ENCODE results near the gene PCDHA4.
"Not testable (repeated sequence)": the region's sequence is repeated elsewhere in the genome, so short reads cannot be mapped to it uniquely, and the experiment has no call there.

DNA sequence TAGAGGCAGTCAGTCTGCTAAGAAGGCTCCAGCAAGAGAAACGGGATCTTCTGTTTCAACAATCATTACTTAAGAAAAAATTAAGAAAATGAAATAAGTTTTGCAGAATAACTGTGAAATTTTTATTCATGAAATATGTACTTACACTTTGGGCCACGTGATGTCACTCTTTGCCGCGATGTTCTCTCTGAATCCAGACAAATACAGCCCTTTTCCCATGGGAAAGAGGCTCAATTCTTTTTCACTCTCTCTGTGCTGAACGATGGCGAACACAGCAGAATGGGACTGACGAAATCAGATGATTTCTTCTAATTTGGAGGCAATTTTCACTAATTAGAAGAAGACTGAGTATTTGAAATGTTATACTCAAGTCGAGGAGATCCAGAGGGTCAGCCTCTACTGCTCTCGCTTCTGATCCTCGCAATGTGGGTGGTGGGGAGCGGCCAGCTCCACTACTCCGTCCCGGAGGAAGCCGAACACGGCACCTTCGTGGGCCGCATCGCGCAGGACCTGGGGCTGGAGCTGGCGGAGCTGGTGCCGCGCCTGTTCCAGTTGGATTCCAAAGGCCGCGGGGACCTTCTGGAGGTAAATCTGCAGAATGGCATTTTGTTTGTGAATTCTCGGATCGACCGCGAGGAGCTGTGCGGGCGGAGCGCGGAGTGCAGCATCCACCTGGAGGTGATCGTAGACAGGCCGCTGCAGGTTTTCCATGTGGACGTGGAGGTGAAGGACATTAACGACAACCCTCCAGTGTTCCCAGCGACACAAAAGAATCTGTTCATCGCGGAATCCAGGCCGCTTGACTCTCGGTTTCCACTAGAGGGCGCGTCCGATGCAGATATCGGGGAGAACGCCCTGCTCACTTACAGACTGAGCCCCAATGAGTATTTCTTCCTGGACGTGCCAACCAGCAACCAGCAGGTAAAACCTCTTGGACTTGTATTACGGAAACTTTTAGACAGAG is 41.6 kb downstream of the PCDHA4 start, which contains the start of gene PCDHA9:
- not testable (repeated sequence) for TF ChIP-seq POLR2A, POLR2AphosphoS5 (IDR thresholded peaks at IDR 0.05)
- TF ChIP-seq, protein P1, sequence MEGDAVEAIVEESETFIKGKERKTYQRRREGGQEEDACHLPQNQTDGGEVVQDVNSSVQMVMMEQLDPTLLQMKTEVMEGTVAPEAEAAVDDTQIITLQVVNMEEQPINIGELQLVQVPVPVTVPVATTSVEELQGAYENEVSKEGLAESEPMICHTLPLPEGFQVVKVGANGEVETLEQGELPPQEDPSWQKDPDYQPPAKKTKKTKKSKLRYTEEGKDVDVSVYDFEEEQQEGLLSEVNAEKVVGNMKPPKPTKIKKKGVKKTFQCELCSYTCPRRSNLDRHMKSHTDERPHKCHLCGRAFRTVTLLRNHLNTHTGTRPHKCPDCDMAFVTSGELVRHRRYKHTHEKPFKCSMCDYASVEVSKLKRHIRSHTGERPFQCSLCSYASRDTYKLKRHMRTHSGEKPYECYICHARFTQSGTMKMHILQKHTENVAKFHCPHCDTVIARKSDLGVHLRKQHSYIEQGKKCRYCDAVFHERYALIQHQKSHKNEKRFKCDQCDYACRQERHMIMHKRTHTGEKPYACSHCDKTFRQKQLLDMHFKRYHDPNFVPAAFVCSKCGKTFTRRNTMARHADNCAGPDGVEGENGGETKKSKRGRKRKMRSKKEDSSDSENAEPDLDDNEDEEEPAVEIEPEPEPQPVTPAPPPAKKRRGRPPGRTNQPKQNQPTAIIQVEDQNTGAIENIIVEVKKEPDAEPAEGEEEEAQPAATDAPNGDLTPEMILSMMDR (IDR thresholded peaks at IDR 0.05) = not testable (repeated sequence)
